ENCODE data around the gene RHOB. TPM values are rescaled to one million over a fixed set of nuclear protein-coding genes. Genes with fewer than 3 reads are reported as not detected.

RHOB gene
- polyA plus RNA-seq, 3 donors, result 43.3 to 602 (median 66.3) TPM

DNA sequence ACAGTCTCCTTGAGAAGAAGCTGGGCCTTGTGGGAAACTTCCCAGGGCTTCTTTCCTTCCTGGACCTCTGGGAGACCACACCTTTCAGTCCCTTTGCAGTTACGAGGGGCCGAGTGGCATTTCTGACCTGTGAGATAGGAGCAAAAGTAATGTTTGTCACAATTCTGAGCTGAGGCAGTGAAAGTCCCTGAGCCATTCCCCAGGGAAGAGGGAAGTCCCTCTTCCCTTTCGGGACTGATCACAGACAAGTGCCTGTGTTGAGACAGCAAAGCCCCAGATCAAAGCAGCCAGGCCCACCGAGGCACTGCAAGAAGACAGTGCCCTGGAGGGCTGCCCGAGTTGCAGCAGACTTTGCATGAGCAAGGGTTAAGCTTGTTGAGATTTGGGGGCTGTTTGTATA is 41.9 kb downstream of the RHOB start:
- TF ChIP-seq, protein P1, sequence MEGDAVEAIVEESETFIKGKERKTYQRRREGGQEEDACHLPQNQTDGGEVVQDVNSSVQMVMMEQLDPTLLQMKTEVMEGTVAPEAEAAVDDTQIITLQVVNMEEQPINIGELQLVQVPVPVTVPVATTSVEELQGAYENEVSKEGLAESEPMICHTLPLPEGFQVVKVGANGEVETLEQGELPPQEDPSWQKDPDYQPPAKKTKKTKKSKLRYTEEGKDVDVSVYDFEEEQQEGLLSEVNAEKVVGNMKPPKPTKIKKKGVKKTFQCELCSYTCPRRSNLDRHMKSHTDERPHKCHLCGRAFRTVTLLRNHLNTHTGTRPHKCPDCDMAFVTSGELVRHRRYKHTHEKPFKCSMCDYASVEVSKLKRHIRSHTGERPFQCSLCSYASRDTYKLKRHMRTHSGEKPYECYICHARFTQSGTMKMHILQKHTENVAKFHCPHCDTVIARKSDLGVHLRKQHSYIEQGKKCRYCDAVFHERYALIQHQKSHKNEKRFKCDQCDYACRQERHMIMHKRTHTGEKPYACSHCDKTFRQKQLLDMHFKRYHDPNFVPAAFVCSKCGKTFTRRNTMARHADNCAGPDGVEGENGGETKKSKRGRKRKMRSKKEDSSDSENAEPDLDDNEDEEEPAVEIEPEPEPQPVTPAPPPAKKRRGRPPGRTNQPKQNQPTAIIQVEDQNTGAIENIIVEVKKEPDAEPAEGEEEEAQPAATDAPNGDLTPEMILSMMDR (IDR thresholded peaks at IDR 0.05), result no peak

DNA sequence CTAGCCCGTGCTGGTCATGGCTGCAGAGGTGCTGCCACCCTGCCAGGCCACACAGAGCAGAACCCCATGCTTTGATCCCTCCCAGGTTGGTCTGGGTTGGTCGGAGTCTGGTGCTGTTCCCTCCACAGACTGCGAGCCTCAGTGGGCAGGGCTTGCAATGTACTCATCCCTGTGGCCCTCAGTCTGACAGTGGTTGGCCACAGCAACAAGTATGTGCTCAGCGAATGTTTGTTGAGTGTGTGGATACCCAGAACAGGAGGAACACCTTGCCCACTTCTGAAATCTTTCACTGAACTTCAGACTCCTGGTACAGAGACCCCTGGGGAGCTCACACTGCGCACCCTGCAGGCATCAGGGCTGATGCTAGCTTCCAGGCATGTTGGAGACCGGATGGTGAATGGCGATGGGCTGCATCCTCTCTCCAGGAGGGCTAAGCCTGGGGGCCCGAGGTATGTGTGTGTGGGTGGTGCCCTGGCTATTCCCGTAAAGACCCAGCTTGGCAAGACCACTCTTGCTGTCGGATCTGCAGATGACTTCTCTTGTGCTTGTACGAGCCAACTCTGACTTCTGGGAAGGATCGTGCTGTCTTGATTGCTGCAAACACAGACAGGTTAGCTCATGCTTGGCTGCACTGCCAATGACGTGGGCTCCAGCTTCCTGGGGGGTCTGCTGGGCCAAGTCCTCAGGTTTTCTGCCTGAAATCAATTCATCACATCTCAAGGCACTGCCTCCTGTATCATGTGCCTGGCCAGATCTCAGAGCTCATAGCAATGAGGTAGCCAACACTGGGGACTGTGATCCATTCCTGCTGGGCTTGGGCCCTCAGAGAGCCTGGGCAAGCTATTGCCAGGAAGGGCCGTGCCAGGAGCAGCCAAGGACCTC is 43.7 kb downstream of the RHOB start:
- no peak for DNase-seq
- Histone ChIP-seq H3K27ac (ENCODE audit: low read depth in 1 of 2, low read length in 2 of 2) (no peak overlapping the region), H3K4me2 (replicated peaks; ENCODE audit: extremely low read depth, low read length, poor library complexity, severe bottlenecking) (no peak overlapping the region), H3K27me3 (ENCODE audit: control insufficient read depth in 2 of 2, insufficient read depth in 2 of 2, low read length in 2 of 2) (no peaks in the 10 kb centered on the region), H3K9me3 (replicated peaks in 1 of 2; ENCODE audit: control insufficient read depth in 1 of 2, insufficient read depth in 1 of 2, low read length in 2 of 2) (no peaks in the 10 kb centered on the region), H3K4me1 (ENCODE audit: control insufficient read depth in 1 of 2, insufficient read depth in 2 of 2, low read length in 2 of 2) (peaks cover 16% of the 10 kb centered on the region in 2 donors), H4K20me1 (ENCODE audit: insufficient read depth, low read length) (no peaks in the 10 kb centered on the region), H3K36me3 (replicated peaks in 1 of 2; ENCODE audit: control insufficient read depth in 1 of 2, insufficient read depth in 2 of 2, low read length in 2 of 2) (no peaks in the 10 kb centered on the region), H3K79me2 (ENCODE audit: insufficient read depth, low read length) (no peaks in the 10 kb centered on the region), H3K4me3 (replicated peaks in 1 of 3; ENCODE audit: low read depth in 2 of 3, low read length in 3 of 3) (no peak overlapping the region), H2AFZ (ENCODE audit: insufficient read depth, low read depth, low read length, poor library complexity, severe bottlenecking) (no peak overlapping the region), H3K9ac (ENCODE audit: insufficient read depth, low read length, poor library complexity, severe bottlenecking) (no peak overlapping the region)
- Mint-ChIP-seq H3K4me3 (no peak overlapping the region), H3K4me1 (peaks cover 22% of the 10 kb centered on the region), H3K27me3 (ENCODE audit: low read depth in 3 of 3) (peaks cover 2 to 6% (median 5%) of the 10 kb centered on the region in 3 donors), H3K36me3 (no peaks in the 10 kb centered on the region), H3K27ac (no peak overlapping the region), H3K9me3 (peaks cover 0 to 3% (median 0%) of the 10 kb centered on the region in 7 donors)
- WGBS (ENCODE audit: insufficient coverage), result 89% methylated on average over 14 of the region's 14 CpGs
- TF ChIP-seq, protein P1 (IDR thresholded peaks at IDR 0.05), result no peak
- intact Hi-C loops (cut with micrococcal nuclease), result no loop called here

More for the DNA sequence above, 41.9 kb downstream of the RHOB start:
- intact Hi-C loops (cut with micrococcal nuclease), result no loop called here
- DNase-seq, result no peak
- Histone ChIP-seq H3K4me1 (ENCODE audit: control insufficient read depth in 1 of 2, insufficient read depth in 2 of 2, low read length in 2 of 2) (peaks cover 3 to 4% of the 10 kb centered on the region in 2 donors), H2AFZ (ENCODE audit: insufficient read depth, low read depth, low read length, poor library complexity, severe bottlenecking) (no peak overlapping the region), H3K27me3 (ENCODE audit: control insufficient read depth in 2 of 2, insufficient read depth in 2 of 2, low read length in 2 of 2) (no peaks in the 10 kb centered on the region), H3K9ac (ENCODE audit: insufficient read depth, low read length, poor library complexity, severe bottlenecking) (no peak overlapping the region), H3K4me3 (replicated peaks in 1 of 3; ENCODE audit: low read depth in 2 of 3, low read length in 3 of 3) (no peak overlapping the region), H3K36me3 (replicated peaks in 1 of 2; ENCODE audit: control insufficient read depth in 1 of 2, insufficient read depth in 2 of 2, low read length in 2 of 2) (no peaks in the 10 kb centered on the region), H3K27ac (ENCODE audit: low read depth in 1 of 2, low read length in 2 of 2) (no peak overlapping the region), H3K9me3 (replicated peaks in 1 of 2; ENCODE audit: control insufficient read depth in 1 of 2, insufficient read depth in 1 of 2, low read length in 2 of 2) (no peaks in the 10 kb centered on the region), H3K4me2 (replicated peaks; ENCODE audit: extremely low read depth, low read length, poor library complexity, severe bottlenecking) (no peak overlapping the region), H3K79me2 (ENCODE audit: insufficient read depth, low read length) (no peaks in the 10 kb centered on the region), H4K20me1 (ENCODE audit: insufficient read depth, low read length) (no peaks in the 10 kb centered on the region)
- Mint-ChIP-seq H3K27ac (peak overlapping the region in 1 of 7 donors; percentile 30), H3K4me3 (no peak overlapping the region), H3K9me3 (no peaks in the 10 kb centered on the region), H3K36me3 (no peaks in the 10 kb centered on the region), H3K27me3 (ENCODE audit: low read depth in 3 of 3) (peaks cover 5 to 11% (median 9%) of the 10 kb centered on the region in 3 donors), H3K4me1 (peaks cover 10% of the 10 kb centered on the region)
- WGBS (ENCODE audit: insufficient coverage), result 94% methylated on average over 4 of the region's 5 CpGs
